Measurements from ENCODE around the gene ZFYVE16. TPM values are rescaled to one million over a fixed set of nuclear protein-coding genes. Genes with fewer than 3 reads are reported as not detected.
A peak's percentile ranks its signal among the peaks of the same experiment; 100 is the strongest.
"Not testable (repeated sequence)": the region's sequence is repeated elsewhere in the genome, so short reads cannot be mapped to it uniquely, and the experiment has no call there.

ZFYVE16 gene
- polyA plus RNA-seq: 10 to 100 TPM in 1 of 3 donors, 1 to 10 TPM in 2; 3.9 to 11.7 (median 9.8) TPM

DNA sequence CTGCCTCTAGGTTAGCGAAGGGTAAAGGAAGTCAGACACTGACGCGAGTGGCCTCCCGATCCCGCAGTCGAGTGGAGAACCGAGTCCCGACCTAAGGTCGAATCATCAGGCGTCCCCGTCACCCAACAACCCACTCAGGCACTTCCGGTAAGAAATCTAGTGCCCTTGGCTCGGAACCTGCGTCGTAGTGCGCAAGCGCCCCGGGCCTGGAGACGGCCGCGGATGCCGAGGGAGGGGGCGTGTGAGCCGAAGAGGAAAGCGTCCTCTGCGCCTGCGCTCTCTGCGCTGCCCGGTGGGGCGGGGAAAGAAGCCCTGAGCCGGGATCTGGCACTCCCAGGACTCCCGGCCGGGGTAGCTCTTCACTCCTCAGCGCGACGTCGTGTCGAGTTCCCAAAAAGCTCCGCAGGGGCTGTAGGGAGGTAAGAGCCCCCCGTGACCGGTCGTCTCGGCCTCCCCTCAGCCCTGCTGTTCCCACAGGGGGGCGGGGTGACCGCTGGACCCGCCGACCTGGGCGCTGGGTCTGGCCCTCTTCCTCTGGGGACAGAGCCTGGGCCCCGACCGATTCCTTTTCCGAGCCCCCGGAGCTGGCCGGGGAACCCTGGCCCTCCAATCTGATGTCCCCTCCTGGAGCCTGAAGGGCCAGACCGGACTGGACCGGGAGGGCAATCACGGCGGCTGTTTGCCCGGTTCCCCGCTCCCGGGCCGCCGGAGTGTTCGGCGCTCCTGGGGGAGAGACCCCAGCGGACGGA, at the start of gene ZFYVE16:
ZFYVE16 (plus strand) TSS at position 330 of the 749 bp plus-strand sequence. CDS start 26,084 bp downstream, outside the sequence.
- WGBS, 3 donors: 0 to 1% (median 0%) methylated on average over 50 to 66 of the region's 66 CpGs

DNA sequence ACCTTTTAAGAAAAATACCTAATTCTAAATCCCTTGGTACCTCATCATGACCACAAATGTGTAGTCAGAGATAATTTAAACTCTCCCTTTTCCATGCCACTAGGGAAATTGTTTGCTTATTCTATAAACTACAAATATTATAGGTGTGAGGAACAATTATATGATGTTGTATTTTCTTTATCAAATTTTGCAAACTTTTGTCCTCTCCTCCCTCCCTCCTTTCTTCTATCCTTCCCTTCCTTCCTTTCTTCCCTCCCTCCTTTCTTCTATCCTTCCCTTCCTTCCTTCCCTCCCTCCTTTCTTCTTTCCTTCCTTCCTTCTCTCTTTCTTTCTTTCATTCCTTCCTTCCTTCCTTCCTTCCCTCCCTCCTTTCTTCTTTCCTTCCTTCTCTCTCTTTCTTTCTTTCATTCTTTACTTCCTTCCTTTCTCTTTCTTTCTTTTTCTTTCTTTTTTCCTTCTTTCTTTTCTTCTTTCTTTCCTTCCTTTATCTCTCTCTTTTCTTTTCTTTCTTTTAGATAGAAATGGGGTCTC, 46.9 kb upstream of the ZFYVE16 start:
- H3K27ac ChIP-seq (ENCODE audit: low read depth, low read length): no peak overlapping the region

More for the DNA sequence above, at the start of gene ZFYVE16:
- H3K27ac ChIP-seq (ENCODE audit: low read depth, low read length): peak within 1 kb of the TSS; percentile 99

DNA sequence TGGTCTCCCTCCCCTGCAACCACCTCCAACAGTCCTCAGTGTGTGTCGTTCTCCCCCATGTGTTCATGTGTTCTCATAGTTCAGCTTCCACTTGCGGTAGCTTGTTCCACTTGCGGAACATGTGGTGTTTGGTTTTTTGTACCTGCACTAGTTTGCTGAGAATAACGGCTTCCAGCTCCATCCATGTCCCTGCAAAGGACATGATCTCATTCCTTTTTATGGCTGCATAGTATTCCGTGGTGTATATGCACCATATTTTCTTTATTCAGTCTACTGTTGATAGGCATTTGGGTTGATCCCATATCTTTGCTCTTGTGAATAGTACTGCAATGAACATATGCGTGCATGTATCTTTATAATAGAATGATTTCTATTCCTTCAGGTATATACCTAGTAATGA, 43.0 kb upstream of the ZFYVE16 start:
- no peak overlapping the region for H3K27ac ChIP-seq (ENCODE audit: low read depth, low read length)
- 92 to 98% (median 94%) methylated on average over 6 of the region's 6 CpGs for WGBS, 3 donors

DNA sequence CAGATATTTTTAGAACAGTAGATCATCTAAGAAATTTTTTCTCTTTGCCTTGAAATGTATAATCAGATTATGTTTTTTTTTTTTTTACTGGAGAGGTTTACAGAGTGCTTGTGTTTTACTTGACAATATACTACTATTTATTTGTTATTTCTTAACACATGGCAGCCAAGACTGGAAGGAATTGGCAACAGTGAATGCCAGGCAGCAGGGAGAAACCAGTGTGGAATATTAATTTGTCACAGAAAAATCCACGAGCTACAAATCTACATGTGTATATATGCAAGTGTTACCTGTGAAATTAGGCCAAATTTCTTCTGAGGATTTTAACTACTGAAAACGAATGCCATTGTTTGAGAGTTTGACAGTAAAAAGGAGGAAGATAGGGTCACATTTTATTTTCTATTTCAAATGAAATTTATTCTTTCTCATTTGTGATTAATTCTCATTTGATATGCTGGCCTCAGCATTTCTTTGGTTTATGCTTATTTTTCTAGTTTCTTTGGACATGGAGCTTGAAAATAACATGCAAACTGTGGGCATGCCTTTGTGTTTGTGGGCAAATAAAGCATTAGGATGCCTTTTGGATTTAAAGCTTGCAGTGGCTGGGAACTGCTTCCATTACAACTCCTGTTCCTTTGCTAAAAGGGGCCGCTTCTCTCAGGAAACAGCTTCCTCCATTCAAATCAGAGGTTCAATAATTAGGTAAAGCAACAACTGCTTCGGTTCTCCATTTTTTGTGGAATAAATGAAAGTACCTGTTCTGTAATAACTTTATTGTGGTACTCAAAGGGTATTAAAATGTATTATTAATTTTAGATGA, 39.0 kb upstream of the ZFYVE16 start:
- WGBS, 3 donors: 61 to 88% (median 76%) methylated on average over 4 of the region's 4 CpGs
- H3K27ac ChIP-seq (ENCODE audit: low read depth, low read length): no peak overlapping the region

DNA sequence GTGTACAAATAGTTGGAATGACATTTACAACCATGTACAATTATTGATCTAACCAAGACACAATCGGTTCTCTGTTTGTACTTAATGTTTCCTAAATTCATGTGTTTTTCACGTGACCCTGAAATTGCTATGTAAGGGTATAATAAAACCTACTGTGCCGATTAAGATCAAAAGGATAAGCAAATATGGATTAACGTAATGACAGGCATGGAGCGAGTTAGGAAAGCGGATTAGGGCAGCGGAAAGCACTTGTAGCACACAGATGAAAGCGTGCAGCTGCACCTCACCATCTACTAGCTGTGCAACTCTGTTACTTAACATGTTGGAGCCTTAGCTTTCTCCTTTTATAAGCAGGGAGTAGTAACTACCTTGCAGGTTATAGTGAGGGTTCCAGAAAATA, 38.3 kb upstream of the ZFYVE16 start:
- no peak overlapping the region for H3K27ac ChIP-seq (ENCODE audit: low read depth, low read length)
- WGBS, 3 donors: 55 to 89% (median 86%) methylated on average over 8 of the region's 8 CpGs

DNA sequence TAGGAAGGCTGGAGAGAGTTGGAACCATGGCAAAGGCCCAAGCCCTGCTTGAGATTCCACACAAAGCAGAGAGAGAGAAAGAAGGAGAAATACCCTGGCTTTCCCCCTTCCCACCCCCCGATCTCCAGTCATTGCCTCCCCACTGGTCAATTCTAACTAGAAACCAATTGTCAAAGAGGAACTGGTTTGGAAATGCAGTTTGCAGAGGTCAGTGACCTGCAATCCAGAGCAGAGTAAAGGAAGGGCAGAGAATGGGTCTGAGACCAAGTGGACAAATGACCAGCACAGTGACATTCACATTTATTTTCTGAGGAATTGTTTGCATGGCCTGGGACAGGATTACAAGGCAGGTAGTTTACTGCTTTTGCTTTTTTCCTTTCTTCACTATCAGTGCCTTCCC, 37.5 kb upstream of the ZFYVE16 start:
- 31 to 69% (median 37%) methylated on average over 1 of the region's 1 CpG for WGBS, 3 donors
- no peak overlapping the region for H3K27ac ChIP-seq (ENCODE audit: low read depth, low read length)

DNA sequence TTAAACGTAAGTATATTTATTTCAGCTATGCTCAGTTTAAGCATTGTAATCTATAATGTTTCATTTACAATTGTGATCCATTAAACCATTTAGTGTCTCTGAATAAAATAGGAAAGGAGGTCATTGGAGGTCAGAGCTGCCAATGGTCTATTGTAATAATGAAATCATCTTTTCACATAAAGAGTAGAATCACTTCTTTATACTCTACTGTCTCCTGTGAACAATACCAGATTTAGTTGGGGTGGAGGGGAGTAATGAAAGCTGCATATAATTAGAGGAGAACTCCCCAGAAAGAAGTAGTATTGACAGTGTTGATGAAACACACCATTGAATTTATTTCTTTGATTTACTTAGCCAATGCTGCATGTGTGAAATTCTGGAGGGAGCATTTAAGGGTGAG, 35.1 kb upstream of the ZFYVE16 start:
- WGBS, 3 donors: 89 to 95% (median 92%) methylated on average over 1 of the region's 1 CpG
- H3K27ac ChIP-seq (ENCODE audit: low read depth, low read length): no peak overlapping the region

DNA sequence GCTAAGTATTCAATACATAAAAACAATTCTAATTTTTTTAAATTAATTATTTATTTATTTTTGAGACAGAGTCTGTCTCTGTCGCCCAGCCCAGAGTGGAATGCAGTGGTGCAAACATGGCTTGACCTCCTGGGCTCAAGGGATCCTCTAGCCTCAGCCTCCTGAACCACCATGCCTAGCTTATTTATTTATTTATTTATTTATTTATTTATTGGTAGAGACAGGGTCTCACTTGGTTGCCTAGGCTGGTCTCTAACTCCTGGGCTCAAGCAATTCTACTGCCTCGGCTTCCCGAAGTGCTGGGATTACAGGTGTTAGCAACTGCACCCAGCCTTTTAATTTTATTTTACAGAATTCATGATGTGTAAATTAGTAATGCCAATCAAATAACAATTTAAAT, 33.7 kb upstream of the ZFYVE16 start:
- WGBS, 3 donors: 95 to 99% (median 98%) methylated on average over 3 of the region's 3 CpGs
- no peak overlapping the region for H3K27ac ChIP-seq (ENCODE audit: low read depth, low read length)

DNA sequence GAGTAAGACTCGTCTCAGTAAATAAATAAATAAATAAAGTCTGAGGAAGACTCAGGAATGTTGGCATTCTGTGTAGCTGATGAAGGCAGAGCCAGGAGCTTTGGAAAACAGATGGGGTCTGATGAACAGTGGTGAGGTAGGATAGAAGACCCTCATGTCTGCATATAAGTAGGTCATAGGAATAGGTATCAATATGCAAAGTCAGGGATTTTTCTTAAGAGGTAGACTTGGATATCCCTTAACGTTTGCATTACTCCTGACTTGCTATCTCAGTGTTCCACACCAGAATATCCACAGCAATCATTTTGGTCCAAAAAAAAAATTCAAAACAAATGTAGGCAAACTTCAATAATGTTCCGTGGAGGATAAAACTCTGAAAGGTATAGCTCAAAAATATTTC, 31.3 kb upstream of the ZFYVE16 start:
- H3K27ac ChIP-seq (ENCODE audit: low read depth, low read length): no peak overlapping the region
- 88 to 94% (median 93%) methylated on average over 3 of the region's 3 CpGs for WGBS, 3 donors

DNA sequence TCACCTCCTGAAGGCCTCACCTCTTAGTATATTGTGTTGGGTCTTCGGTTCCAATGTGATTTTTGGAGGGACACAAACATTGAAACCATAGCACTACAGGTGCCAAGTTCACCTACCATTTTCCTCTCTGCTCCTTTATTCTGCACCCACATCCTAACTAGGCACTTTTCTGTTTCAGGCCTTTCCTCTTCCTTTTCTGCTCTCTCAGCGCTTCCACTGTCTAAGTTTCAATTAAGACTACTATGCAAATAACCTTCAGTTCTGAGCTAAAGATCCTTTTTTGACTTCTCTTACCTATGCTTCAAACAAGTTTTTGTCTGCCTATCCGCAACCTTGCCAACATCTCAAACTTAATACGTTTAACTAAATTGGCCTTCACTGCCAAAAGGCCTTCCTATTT, 25.4 kb upstream of the ZFYVE16 start:
- no peak overlapping the region for H3K27ac ChIP-seq (ENCODE audit: low read depth, low read length)
- 92 to 95% (median 92%) methylated on average over 4 of the region's 4 CpGs for WGBS, 3 donors

DNA sequence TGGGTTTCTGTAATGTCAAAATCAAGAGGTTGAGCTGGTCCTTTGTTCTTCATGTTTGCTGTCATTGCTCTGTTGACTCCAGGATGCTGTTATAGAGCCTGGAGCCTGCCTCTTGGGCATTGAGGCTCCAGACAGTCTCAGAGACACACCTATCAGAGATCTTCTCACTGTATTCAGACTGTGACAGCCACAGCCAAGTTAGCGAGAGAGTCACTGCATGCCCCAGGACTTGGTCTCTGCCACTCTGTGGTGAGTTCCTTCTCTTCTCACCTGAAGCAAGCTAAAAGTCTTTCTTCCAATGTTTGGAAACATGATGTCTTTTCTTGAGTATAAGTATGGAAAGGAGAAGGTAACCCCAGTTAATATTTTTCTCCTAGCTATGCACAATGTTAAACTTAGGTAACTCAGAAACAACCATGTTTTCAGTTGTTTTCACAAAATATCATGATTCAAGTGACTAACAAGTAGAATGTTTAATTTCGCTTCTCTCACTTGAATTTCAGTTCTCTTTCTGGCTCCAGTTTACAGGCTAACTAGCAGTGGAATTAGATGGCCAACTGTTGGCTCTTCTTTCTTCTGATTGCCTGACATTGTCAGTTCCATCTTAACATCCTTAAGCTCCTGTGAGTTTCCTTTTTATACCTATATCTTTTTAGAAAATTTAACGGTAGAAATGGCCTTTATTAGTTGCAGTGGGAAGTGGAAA, 20.6 kb upstream of the ZFYVE16 start:
- 85 to 88% (median 87%) methylated on average over 3 of the region's 3 CpGs for WGBS, 3 donors
- H3K27ac ChIP-seq (ENCODE audit: low read depth, low read length): no peak overlapping the region

DNA sequence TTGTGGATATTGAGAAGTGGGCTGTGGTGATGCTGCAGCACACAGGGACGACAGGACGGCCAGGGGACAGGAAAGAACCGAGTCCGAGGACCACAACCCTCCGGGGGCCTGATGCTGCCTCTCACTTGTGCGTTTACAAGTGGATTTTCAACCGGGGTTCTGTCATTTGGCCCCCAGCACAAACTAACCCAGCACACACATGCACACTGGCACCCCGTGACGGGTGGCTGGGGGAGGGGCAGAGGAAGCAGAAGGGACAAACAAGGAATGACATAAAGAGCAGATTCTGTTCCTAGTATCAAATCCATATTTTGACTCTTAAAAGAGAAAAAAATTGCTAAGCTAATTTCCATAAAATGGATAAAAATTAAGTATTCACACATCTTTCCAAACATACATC, 18.3 kb upstream of the ZFYVE16 start:
- H3K27ac ChIP-seq (ENCODE audit: low read depth, low read length): no peak overlapping the region
- WGBS, 3 donors: 24 to 69% (median 30%) methylated on average over 9 of the region's 9 CpGs

DNA sequence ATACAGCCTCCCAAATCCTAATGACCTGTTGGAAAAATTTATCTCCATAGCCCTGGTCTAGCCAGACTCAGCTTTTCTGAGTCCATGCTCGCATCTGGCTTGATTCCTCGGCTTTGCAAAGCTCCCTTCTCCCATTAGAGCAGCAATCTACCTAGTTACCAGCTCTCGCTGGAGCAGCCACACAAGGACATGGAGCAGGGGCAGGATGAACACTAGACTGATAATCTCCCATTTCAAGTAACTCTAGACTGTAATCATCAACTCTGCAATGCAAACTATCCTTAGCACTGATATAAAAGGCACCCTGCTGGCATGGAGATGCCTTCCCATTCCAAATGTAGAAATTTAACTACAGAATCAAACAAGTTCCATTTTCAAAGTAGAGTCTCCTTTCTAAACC, 17.5 kb upstream of the ZFYVE16 start:
- not testable (repeated sequence) for H3K27ac ChIP-seq (ENCODE audit: low read depth, low read length)
- WGBS, 3 donors: 73 to 81% (median 76%) methylated on average over 3 of the region's 3 CpGs

DNA sequence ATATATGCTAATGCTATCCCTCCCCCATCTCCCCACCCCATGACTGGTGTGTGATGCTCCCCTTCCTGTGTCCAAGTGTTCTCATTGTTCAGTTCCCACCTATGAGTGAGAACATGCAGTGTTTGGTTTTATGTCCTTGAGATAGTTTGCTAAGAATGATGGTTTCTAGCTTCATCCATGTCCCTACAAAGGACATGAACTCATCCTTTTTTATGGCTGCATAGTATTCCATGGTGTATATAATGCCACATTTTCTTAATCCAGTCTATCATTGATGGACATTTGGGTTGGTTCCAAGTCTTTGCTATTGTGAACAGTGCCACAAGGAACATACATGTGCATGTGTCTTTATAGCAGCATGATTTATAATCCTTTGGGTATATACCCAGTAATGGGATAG, 16.6 kb upstream of the ZFYVE16 start:
- not testable (repeated sequence) for H3K27ac ChIP-seq (ENCODE audit: low read depth, low read length)

DNA sequence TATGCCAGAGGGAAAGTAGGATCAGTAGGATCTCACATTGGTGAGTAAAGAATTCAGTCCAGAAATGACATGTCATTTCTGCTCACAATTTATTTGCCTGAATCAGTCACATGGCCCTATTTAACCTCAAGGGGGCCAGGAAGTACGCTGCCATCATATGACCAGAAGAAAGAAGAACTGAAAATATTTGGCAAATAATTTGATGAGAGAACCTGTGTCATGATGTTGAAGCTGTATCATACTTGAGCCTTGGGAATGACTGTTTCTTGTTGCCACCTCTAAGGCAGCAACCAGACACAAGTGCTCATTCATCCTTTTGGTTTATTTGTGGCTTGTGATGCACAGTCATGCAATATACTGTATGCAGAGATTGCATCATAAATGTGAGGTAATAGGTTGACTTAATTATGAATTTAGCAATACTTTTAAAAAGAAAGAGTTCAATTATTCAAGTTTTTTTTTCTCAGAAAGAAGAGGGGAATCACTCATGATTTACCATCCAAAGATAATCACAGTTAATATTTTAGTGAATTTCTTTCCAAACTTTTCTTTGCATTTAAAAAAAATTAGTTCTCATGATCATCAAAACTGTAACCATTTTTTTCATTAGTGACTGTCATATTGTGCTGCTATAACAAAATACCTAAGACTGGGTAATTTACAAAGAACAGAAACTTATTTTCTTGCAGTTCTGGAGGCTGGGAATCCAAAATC, 8.2 kb upstream of the ZFYVE16 start:
- 36 to 81% (median 41%) methylated on average over 1 of the region's 1 CpG for WGBS, 3 donors
- H3K27ac ChIP-seq (ENCODE audit: low read depth, low read length): no peak overlapping the region

DNA sequence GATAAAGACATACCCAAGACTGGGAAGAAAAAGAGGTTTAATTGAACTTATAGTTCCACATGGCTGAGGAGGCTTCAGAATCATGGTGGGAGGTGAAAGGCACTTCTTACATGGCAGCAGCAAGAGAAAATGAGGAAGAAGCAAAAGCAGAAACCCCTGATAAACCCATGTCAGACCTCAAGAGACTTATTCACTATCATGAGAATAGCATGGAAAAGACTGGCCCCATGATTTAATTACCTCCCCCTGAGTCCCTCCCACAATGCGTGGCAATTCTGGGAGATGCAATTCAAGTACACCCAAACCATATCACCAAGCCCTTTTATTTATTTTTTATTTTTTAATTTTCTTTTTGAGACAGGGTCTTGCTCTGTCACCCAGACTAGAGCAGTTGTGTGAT, 7.5 kb upstream of the ZFYVE16 start:
- 94 to 100% (median 96%) methylated on average over 1 of the region's 1 CpG for WGBS, 3 donors
- H3K27ac ChIP-seq (ENCODE audit: low read depth, low read length): not testable (repeated sequence)

DNA sequence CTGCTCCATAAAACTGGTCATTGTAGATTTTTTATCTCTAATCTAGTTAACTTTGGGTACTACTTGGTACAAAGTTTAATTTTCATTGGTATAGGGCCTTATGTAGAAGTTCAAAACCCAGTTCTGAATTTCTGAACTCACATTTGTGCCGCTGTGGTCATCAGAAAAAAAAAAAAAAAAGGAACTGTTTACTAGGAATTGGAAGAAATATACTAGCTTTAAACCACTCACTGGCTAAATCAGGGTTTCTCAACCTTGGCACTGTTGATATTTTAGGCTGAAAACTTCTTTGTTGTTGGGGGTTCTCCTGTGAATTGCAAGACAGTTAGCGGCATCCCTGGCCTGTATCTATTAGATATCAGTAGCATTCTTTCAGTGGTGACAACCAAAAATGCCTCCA, 4.1 kb upstream of the ZFYVE16 start:
- WGBS, 3 donors: 81 to 91% (median 85%) methylated on average over 2 of the region's 2 CpGs
- no peak overlapping the region for H3K27ac ChIP-seq (ENCODE audit: low read depth, low read length)

DNA sequence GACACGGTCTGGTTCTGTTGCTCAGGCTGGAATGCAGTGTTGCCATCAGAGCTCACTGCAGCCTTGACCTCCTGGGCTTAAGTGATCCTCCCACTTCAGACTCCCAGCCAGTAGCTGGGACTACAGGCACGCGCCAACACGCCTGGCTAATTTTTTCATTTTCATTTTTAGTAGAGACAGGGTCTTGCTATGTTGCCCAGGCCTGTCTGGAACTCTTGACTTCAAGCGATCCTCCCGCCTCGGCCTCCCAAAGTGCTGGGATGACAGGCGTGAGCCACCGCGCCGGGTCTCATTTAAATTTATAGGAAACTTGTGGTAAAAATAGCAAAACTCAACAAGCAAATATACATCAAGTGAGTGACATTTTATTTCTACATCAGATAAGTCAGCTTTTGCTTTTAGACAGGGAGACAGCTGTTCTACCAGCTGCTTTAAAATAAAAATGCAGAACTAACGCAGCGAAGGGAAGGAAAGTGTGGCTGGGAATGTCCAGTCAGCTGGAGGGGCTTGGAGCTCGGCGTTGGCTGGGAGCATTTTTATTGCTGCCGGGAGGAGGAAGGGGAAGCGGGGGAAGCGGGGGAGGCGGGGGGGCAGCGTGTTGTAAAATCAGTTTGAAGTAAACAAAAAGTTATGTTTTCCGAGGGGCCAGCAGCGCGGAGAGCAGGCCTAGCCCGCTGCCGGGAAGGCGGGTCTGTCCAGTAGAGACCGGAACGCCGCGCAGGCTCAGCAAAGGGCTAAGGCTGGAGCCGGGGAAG, 707 bp upstream of the ZFYVE16 start:
- WGBS, 3 donors: 11 to 20% (median 13%) methylated on average over 31 of the region's 31 CpGs
- peak overlapping the region; percentile 99 for H3K27ac ChIP-seq (ENCODE audit: low read depth, low read length)

All from adipose tissue (tissue), 3 donors.